GM10248 (cell line): ENCODE results near the gene STXBP6.

Source experiments
- CTCF ChIA-PET: fragments of 300-600 bp; sonication (Branson Sonifier 250); formaldehyde crosslinking; extraction: SDS; loops from one replicate; lab custom pipeline; 2021; ENCODE audit warnings: antibody characterized with exemption; lab: Yijun Ruan, JAX
- POLR2A ChIA-PET: fragments of 350-650 bp; sonication (Branson Sonifier 250); formaldehyde crosslinking; extraction: SDS; loops from one replicate; lab custom pipeline; 2020; ENCODE audit warnings: antibody characterized with exemption; lab: Yijun Ruan, JAX
- DNase-seq: peaks from one replicate; pipeline ENCODE4 v3.0.0; 2012; ENCODE audit errors: extremely low spot score
- TF ChIP-seq, protein P1 (sequence below): IDR thresholded peaks from 2 replicates; pipeline ENCODE4 v1.5.1; 2012; ENCODE audit warnings: mild to moderate bottlenecking, low read depth; ENCODE audit errors: extremely low read depth, missing control alignments, control extremely low read depth

The STXBP6 gene

DNA sequence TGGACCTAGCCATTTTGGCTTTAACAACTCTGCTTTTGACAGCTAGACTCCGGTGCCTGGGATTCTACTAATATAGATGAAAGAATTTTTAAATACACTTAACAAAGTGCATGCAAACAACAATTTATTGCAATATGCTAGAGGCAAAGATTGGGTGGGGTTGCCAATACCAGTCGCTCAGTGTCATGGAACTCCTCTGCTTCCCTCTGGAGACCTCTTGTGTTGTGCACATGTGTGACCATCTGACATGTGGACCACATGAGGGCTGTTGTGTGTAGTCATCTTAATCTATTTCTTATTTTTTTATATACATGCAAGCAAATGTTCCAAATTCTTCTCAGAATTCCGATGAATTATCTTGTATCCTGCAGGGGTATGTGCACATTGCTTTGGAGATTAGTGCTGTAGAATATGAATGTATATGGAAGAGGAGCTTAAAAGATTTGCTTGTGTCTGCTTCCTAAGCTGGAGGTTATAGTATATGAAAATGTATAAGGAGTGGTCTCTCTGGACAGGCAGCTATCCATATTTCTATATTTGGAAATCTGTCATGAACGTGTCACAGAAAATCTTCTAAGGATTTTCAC is 24.2 kb upstream of the STXBP6 start:
- CTCF ChIA-PET: interaction anchor here (1.2 kb wide), 1 partner anchor 10 kb away, joined by 3 read pairs; no protein-coding TSS in a partner anchor
- DNase-seq: no peak
- TF ChIP-seq, protein P1, sequence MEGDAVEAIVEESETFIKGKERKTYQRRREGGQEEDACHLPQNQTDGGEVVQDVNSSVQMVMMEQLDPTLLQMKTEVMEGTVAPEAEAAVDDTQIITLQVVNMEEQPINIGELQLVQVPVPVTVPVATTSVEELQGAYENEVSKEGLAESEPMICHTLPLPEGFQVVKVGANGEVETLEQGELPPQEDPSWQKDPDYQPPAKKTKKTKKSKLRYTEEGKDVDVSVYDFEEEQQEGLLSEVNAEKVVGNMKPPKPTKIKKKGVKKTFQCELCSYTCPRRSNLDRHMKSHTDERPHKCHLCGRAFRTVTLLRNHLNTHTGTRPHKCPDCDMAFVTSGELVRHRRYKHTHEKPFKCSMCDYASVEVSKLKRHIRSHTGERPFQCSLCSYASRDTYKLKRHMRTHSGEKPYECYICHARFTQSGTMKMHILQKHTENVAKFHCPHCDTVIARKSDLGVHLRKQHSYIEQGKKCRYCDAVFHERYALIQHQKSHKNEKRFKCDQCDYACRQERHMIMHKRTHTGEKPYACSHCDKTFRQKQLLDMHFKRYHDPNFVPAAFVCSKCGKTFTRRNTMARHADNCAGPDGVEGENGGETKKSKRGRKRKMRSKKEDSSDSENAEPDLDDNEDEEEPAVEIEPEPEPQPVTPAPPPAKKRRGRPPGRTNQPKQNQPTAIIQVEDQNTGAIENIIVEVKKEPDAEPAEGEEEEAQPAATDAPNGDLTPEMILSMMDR: no peak
- POLR2A ChIA-PET: no interaction called here

DNA sequence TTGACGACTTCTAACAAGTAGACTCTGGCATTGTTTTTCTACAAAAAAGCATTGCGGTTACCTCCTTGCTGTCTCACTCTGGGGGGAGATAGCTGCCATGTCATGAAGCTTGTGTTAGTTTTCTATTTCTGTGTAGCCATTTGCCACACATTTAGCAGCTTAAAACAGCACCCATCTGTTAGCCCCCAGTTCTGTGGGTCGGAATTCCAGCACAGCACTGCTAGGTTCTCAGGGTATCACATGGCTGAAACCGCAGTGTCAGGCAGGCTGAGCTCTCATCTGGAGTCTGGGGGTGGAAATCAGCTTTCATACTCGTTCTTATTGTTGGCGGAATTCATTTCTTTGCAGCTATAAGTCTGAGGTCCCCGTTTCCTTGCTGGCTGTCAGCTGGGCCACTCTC is 19.9 kb upstream of the STXBP6 start:
- TF ChIP-seq, protein P1: no peak
- ChIA-PET POLR2A (no interaction called here), CTCF (no interaction called here)
- DNase-seq: no peak

DNA sequence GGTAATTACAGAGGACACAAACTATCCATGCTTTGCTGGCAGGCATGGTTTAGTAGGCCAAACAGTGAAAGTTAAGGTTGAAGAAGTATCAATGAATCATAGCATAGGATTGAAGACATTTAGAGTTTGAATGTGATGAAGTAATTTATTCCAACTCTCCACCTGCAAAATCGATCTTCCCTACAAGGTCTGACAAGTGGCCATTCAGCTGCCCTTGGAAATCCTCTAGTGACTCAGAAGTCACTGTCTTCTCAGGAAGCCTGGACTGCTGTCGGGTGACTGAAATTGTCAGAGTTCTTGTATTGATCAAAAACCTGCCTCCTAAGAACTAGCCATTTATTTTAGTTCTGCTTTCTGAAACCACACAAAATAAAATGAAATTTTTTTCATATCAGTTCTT is 17.7 kb upstream of the STXBP6 start:
- POLR2A ChIA-PET: no interaction called here
- CTCF ChIA-PET: no interaction called here
- DNase-seq: no peak
- TF ChIP-seq, protein P1: no peak

DNA sequence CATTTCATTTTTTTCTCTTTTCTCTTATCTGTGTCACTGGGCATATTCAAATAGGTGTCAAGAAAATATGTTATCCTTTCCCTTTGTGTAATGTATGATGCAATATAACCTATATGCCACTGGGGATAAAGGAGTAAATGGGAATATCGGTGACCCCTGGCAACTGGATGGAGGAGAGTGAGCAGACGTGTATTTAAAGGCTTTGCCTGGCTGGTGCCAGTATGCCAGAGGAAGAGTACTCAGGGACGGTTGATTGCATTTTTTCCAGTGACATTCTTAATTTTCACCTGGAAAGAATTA is 12.0 kb upstream of the STXBP6 start:
- DNase-seq: no peak
- ChIA-PET CTCF (no interaction called here), POLR2A (no interaction called here)
- TF ChIP-seq, protein P1: no peak

DNA sequence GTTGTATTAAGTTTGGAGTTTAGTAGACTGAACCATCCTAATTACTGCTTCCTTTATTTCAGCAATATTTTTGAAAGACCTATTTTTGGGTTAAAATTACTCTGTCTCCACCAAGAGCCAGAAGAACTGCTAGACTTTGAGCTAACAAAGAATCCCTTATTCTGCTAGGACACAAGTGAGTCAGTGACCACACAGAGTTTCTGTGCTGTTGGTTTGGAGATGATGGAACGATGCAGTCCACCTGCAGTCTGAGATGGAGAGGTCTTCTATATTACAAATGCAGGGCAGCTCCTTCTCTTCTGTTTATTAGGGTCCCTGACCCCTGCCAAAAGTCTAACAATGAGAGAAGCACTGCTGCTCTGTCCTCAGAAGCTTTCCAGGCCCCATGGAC is 6.7 kb upstream of the STXBP6 start:
- POLR2A ChIA-PET: no interaction called here
- CTCF ChIA-PET: interaction anchor here (1.7 kb wide), 1 partner anchor 28 kb away, joined by 3 read pairs; no protein-coding TSS in a partner anchor
- TF ChIP-seq, protein P1: no peak
- DNase-seq: no peak

DNA sequence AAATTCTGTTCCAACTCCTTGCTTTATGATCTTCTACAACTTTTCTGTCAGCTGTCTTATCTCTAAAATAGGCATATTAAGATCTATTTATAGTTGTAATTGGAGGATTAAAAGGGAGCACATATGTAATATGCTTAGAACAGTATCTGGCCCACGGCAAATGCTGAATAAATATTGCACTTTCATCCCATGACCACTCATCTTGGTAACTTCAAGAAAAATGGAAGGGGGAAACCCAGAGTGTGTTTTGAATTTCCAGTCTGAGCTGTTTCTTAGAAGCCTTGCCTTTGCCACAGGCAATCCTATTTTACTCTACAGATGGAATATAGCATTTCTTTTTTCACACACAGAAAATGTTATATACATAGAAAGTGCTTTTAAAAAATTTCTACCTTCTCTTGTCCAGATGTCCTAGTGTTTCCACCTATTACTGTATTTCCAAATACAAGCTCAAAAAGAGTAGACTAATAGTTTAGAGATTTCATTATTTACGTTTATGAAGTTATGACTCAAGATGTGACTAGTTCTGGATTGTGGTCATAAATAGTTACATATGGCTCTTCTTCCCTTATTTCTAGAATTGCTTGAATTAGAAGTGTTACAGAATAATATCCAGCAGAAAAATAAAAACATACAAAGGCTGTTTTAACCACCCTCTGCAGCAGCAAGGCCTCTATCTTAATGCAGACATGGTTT is 6.2 kb upstream of the STXBP6 start:
- CTCF ChIA-PET: interaction anchor here (1.7 kb wide), 1 partner anchor 28 kb away, joined by 3 read pairs; no protein-coding TSS in a partner anchor
- DNase-seq: no peak
- TF ChIP-seq, protein P1: no peak
- POLR2A ChIA-PET: no interaction called here
